HG03565 (cell line): Measurements from ENCODE around the gene WDR86.
A peak's percentile ranks its signal among the peaks of the same experiment; 100 is the strongest.

Source experiments
- ATAC-seq: cut with Tn5 transposase; IDR thresholded peaks from one replicate; pipeline ENCODE4 v1.9.1; 2021; ENCODE audit warnings: mild to moderate bottlenecking, moderate library complexity; ENCODE audit not compliant: unreplicated experiment

Gene WDR86

GRCh38 chr7:151380199-151381097 lies 29.4 kb downstream of the WDR86 start:
- ATAC-seq: no peak

DNA sequence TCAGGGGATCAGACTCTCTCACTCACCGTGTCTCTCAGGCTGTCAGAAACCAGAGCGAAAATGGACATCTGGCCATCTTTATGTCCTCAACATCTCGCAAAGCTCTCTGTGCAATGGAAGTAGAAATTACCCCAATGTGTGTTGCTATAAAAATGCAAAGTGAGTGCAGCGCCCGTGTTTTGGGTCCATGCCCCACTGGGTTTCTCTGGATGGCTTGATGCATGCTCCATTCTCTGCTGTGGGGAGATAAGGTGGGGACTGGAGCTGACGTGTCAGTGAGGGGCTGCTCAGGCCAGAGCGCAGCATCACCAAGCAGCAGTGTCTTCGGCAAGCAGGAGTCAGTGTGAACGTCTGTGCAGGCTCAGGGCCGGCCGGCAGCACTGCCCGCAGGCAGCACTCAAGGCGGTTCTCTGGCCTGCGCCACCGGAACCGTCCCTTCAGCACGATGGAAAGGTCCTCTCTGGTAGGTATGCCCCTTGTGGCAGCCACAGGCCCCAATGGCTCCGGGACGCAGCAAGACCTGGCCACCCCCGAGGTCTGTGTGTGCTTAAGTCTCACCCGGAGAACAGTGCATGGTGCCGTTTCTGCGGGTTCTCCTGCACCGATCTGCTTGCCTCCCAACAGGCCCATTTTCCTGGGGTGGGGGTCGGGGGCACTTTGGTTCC lies 30.2 kb downstream of the WDR86 start:
- ATAC-seq: no peak

DNA sequence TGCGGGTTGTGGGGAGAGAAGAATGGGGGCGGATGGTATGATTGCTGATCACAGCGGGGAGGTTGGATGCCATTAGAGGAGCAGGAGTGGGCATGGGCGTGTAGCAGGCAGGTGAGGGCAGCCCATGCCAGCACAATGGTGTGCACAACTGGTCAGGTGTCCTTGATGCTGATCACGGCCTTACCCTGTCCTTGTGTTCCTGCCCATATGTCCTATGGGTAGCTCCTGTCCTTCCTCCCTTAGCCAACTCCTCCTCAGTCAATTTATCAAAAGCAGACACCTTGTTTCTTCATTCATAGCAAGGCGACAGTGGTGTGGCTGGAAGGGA lies 30.7 kb downstream of the WDR86 start:
- ATAC-seq: no peak

DNA sequence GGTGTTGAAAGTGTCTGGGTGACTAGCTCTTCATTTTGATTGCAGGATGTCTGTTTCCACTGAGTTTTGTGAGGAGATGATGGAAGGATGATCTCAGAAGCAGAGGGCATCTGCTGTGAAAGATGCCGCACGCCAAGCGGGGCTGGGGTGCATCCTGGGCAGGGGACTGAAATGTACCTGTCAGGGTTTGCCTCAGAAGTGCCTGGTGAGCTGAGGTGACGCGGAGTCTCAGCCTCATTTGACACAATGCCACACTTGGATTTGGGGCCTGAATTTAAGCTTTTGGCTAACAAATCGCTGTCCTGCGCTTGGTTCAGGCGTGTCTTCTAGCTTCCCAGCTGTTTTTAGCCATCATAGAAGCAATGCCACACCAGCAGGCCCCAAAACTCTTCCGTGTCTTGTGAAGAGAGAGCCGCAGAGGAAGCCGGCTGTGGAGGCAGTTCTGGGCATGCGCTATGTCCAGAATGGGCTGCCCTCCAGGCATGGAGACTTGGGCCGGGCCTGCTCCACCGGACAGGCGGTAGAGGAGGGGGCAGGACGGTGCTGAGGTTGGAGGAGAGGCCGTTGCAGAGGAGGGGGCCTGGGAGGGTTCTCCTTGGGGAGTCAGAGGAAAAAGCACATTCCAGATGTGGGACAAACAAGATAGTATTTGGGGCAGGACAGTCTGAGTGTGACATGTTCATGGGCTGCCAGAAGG lies 31.2 kb downstream of the WDR86 start:
- ATAC-seq: no peak

GRCh38 chr7:151378011-151378410 lies 31.8 kb downstream of the WDR86 start:
- no peak for ATAC-seq

DNA sequence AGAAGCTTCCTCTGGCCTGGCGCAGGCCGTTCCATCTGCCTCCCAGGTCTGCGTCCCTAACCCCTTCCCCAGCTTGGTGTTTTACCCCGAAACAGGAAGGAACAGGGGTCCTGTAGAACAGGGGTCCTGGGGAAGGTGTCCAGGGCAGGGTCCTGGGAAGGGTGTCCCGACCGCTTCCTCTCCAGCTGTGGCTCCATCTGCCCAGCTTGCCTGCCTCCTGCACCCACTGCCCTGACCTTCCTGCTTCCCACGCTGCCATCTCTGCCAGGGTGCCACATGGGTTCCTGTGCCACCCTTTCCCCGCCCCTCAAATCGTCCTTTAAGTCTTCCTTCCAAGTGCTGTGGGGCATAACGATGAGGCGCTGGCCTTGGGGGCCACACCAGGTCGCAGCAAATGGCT lies 32.4 kb downstream of the WDR86 start:
- ATAC-seq: no peak

DNA sequence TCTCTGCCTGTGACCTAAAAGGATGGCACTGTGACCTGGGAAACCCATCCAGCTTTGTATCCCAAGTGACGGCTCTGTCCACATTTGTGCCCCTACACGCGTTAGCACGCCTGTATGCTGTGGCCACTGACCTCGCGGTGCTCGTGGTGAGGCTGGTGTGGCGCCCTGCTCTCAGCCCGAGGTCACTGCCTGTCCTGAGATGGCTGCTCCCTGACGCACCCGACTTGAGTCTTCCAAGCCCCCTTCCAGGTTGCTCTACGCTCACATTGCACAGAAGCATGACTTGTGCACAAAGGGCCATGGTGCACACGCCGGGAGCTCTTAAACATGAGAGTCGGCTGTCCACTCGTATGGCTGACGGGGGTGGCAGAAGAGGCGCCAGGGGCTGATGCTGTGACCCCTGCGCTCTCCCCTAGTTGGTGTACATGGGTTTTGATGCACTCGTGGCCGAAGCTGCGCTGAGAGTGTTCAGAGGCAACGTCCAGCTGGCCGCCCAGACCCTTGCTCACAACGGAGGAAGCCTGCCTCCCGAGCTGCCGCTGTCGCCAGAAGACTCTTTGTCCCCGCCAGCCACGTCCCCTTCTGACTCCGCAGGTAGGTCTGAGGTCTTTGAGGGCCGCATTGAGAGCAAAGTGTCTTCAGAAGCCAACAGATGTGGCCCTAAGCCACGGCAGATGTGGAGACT lies 33.5 kb downstream of the WDR86 start:
- ATAC-seq: no peak

DNA sequence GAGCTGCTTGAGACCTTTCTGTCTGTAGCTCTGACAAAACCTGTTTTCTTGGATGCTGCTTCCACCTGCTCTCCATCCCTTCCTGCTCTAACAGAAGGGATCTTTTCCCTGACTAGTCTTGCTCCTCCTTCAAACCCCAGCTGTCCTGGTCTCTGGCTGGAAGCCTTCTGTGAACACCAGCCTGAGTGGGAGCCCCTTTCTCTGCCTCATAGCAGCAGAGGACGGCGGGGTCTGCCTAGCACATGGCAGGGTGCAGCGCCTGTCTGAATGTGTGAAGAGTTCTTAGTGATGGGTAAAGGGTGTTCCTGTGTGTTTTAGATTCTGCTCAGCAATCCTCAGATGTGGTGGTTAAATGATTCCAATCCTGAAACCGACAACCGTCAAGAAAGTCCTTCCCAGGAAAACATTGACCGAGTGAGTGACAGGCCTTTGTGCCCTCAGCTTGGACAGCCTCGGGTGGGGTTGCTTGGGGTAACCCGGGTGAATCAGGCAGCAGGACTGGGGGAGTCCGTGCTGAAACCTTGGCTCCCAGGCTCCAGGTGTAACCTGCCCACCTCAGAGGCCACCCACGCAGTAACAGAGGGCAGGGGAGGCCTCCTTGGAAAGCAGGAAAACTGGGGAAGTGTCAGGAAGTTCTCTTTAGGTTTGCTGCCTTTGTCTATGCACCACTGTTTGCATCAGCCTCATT lies 34.2 kb downstream of the WDR86 start:
- ATAC-seq: no peak

- ATAC-seq: no peak
Measured at GRCh38 chr7:151374726-151375125, 35.1 kb downstream of the WDR86 start.

DNA sequence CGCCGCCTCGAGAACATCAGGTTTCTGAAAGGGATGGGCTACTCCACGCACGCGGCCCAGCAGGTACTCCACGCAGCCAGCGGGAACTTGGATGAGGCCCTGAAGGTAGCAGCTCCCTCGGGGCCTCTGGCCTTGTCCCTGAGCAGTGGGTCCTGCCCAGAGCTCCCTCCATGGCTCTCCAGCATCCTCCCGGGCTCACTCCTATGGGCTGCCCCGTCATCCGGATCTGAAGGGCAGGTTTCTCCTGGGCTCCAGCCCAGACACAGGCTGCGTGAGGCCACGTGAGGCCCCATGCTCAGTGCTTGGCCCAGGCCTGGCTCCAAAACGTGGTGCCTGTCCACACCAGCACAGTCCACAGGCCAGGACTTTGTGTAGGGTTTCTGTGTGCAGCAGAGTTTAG lies 35.7 kb downstream of the WDR86 start:
- ATAC-seq: no peak

- no peak for ATAC-seq
Measured at GRCh38 chr7:151373599-151373998, 36.2 kb downstream of the WDR86 start.

DNA sequence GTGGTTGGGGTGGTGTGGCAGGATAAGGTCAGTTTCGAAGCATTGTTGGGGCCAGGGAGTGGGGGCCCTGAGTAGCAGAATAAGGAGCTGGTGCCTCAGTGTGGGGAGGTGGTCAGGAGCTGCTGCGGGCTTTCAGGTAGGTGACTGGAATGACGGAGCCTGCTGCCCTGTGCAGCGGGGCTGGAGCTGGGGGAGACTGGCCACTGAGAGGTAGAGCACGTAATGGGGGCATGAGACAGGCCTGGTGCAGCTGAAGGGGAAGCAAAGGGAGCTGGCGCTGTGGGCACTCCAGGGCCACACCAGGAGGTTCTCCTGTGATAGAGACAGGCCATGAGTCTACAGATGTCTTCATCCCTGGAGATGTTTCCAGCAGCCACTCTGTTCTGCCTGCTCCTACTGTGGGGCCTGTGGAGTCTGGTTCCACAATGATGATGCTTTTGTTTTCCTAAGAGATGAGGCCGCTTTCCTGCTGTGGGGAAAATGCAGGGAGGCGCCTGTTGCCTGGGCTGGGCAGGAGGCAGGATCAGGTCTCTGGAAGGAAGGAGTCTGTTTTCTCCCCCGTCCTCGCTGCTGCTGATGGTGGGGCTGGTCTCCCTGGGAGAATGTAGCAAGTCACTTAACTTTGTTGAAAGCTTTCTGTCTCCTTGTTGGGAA lies 37.1 kb downstream of the WDR86 start:
- ATAC-seq: no peak

DNA sequence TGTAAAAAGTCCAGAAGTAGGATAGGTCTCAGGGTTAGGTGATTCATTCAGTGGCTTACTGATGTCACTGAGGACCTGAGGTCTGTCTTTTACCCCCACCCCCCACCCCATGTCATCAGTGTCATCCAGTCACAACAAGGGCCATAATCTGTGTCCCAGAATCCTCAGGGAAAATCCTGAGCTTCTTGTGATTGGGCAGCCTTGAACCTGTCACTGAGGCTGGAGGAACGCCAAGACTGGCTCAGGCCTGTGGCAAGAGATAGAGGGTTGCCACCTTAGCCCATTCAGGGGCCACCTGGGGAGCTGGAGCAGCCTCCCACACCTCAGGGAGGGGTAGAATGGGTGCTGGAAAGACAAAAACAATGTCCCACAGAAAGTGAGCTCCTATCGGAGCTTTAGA lies 38.6 kb downstream of the WDR86 start:
- no peak for ATAC-seq

- ATAC-seq: peak; percentile 71
Measured at GRCh38 chr7:151368136-151368571, 41.7 kb downstream of the WDR86 start.

- no peak for ATAC-seq
Measured at GRCh38 chr7:151367284-151367683, 42.6 kb downstream of the WDR86 start.

GRCh38 chr7:151366880-151367222 lies 43.0 kb downstream of the WDR86 start:
- ATAC-seq: no peak

- no peak for ATAC-seq
Measured at GRCh38 chr7:151366166-151366879, 43.5 kb downstream of the WDR86 start.

GRCh38 chr7:151363182-151363581 lies 46.7 kb downstream of the WDR86 start:
- no peak for ATAC-seq

DNA sequence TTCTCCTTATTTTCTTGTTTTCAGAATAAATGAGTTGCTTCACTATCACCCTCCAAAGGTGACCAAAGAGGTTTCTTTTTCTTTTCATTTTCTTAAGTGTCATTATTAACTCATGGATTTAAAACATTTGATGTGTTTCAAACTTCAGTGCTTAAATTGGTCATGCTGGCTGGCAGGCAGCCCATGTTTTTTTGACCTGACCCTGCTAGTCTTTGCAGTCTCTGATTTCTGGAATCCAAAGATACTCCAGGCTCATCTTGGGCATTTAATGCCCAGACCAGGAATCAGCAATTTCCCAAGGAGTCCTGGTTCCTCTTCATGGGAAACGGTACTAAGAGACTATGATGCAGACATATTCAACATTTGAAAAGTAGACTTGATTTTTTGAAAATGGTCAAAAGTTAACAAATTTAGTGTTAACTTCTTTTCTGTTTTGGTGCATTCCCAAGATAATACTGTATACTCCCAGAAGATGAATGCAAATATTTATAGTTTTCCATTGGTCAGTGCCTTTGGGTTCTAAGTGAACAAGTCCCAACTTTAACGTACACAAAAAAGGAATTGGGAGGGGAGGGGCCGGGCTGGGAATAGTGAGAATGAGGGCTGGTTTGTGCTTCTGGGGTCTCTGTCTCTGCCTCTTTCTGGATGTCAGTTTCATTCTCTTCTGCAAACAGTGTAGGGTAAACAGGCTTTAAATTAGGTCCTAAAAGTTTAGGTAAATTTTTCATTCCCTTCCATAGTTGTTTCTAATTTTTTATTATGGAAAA lies 48.5 kb downstream of the WDR86 start:
- no peak for ATAC-seq
